Right lobe of liver (tissue), 4 donors: ENCODE measurements around the gene ARHGEF37.

Source experiments
- CTCF ChIP-seq, 4 donors: fragments of 200-600 bp in 3 of 4; fragments of 450-650 bp in 1 of 4; IDR thresholded peaks; one replicate each; pipeline versions ENCODE4 v1.5.1 to v1.8.0; 2016 to 2022; ENCODE audit warnings: antibody characterized with exemption in 4 of 4, mild to moderate bottlenecking in 2 of 4
- POLR2A ChIP-seq: fragments of 450-650 bp; IDR thresholded peaks from one replicate; pipeline ENCODE4 v1.6.1; 2017; ENCODE audit warnings: antibody characterized with exemption, mild to moderate bottlenecking
- donor health status: DM: no; HTN: no; CAD: no.
- donor health status: DM: no; HTN: no; CAD: no.
- donor health status: DM: no; HTN: yes; CAD: no.

GRCh38 chr5:149605998-149606724, 24.9 kb downstream of the ARHGEF37 start:
- TF ChIP-seq POLR2A: no peak
- TF ChIP-seq CTCF (IDR thresholded peaks at IDR 0.05): no peak
